HepG2 (cell line): ENCODE data around the gene ENC1. TPM values are rescaled to one million over a fixed set of nuclear protein-coding genes. Genes with fewer than 3 reads are reported as not detected.
A peak's percentile ranks its signal among the peaks of the same experiment; 100 is the strongest.

ENCODE experiments used
- ATAC-seq: fragments of 200-7000 bp; cut with Tn5 transposase; 3 replicates; pipeline ENCODE4 v1.9.1; 2020; ENCODE audit warnings: mild to moderate bottlenecking, moderate library complexity
- BruUV-seq: library from RNA; stranded (reverse); fragments of 400-500 nt; replicated peaks from 2 replicates; lab custom pipeline; 2021; lab: Mats Ljungman, UMichigan
- CTCF ChIA-PET: fragments of 300-600 bp; formaldehyde crosslinking; extraction: SDS; loops from one replicate; lab custom pipeline; 2021; ENCODE audit warnings: low total read pairs, inconsistent platforms, low intra/inter-chr PET ratio; lab: Yijun Ruan, JAX
- POLR2A ChIA-PET: fragments of 350-600 bp; sonication (Branson Sonifier 250); formaldehyde crosslinking; loops from one replicate; lab custom pipeline; 2020; ENCODE audit warnings: antibody characterized with exemption, inconsistent platforms; lab: Yijun Ruan, JAX
- DNase-seq: peaks from one replicate; pipeline ENCODE4 v3.0.0-alpha.2; 2015; ENCODE audit warnings: low spot score
- FAIRE-seq: peaks from 3 replicates; lab custom pipeline; 2011; peaks lifted over from hg19 to GRCh38; lab: Jason Lieb, UNC
- H2AFZ ChIP-seq: one replicate; pipeline ENCODE4 v1.6.1; 2011; ENCODE audit warnings: low read length, inconsistent platforms
- H3K27ac ChIP-seq: fragments of 300-600 bp; 3 replicates; pipeline ENCODE4 v1.8.0; 2011; ENCODE audit warnings: mixed run types, mild to moderate bottlenecking, mixed read lengths, low read length, inconsistent platforms; ENCODE audit not compliant: insufficient read depth; ENCODE audit errors: extremely low read length
- H3K27me3 ChIP-seq, 2 experiments: fragments of 200-600 bp in 1 of 2; 2 replicates in 1 of 2; 3 replicates in 1 of 2; pipeline versions ENCODE4 v1.6.0 to v1.8.0; 2011; ENCODE audit warnings: low read length in 2 of 2, mild to moderate bottlenecking in 2 of 2, moderate library complexity in 2 of 2, inconsistent platforms in 1 of 2; ENCODE audit not compliant: insufficient read depth in 2 of 2, control insufficient read depth in 1 of 2
- H3K36me3 ChIP-seq, 2 experiments: fragments of 200-600 bp in 1 of 2; replicated peaks in 1 of 2; 2 replicates in 1 of 2; 3 replicates in 1 of 2; pipeline versions ENCODE4 v1.5.1 to v1.8.0; 2011; ENCODE audit warnings: low read length in 2 of 2, inconsistent platforms in 1 of 2; ENCODE audit not compliant: insufficient read depth in 2 of 2, control insufficient read depth in 1 of 2
- H3K4me1 ChIP-seq: 2 replicates; pipeline ENCODE4 v1.5.1; 2012; ENCODE audit warnings: low read length, inconsistent platforms; ENCODE audit not compliant: insufficient read depth
- H3K4me2 ChIP-seq: 2 replicates; pipeline ENCODE4 v1.6.0; 2011; ENCODE audit warnings: low read depth, low read length, inconsistent platforms
- H3K4me3 ChIP-seq, 3 experiments: fragments of 200-600 bp in 1 of 3; sonication (generic), shearing (Covaris generic) in 1 of 3; replicated peaks in 1 of 3; 2 replicates each; pipeline ENCODE4 v1.5.1; 2011 to 2016; ENCODE audit warnings: low read length in 3 of 3, inconsistent platforms in 2 of 3, low read depth in 2 of 3, mild to moderate bottlenecking in 2 of 3, control low read depth in 1 of 3, mixed read lengths in 1 of 3; ENCODE audit not compliant: insufficient read depth in 1 of 3
- H3K79me2 ChIP-seq: one replicate; pipeline ENCODE4 v1.6.1; 2011; ENCODE audit warnings: low read length, inconsistent platforms; ENCODE audit not compliant: insufficient read depth
- H3K9ac ChIP-seq: 2 replicates; pipeline ENCODE4 v1.6.0; 2011; ENCODE audit warnings: mild to moderate bottlenecking, low read depth, low read length, inconsistent platforms; ENCODE audit not compliant: insufficient read depth
- H3K9me3 ChIP-seq: 2 replicates; pipeline ENCODE4 v1.5.1; 2012; ENCODE audit warnings: mild to moderate bottlenecking, low read length
- H4K20me1 ChIP-seq: 2 replicates; pipeline ENCODE4 v1.6.0; 2011; ENCODE audit warnings: inconsistent platforms, mild to moderate bottlenecking, low read length, moderate library complexity; ENCODE audit not compliant: insufficient read depth
- FOXC1 ChIP-seq: sonication (generic); formaldehyde crosslinking; IDR thresholded peaks from 2 replicates; pipeline ENCODE4 v1.8.0; 2022; ENCODE audit warnings: mild to moderate bottlenecking, missing genetic modification reagents, borderline replicate concordance
- IKZF4 ChIP-seq: sonication (generic); formaldehyde crosslinking; IDR thresholded peaks from 2 replicates; pipeline ENCODE4 v1.5.1; 2020; ENCODE audit warnings: borderline replicate concordance, mild to moderate bottlenecking, low read depth, missing genetic modification reagents; ENCODE audit errors: not compliant biosample characterization
- MEIS1 ChIP-seq: sonication (generic); formaldehyde crosslinking; IDR thresholded peaks from 2 replicates; pipeline ENCODE4 v1.9.0; 2021; ENCODE audit warnings: mild to moderate bottlenecking, missing genetic modification reagents, moderate library complexity, borderline replicate concordance
- NCOR1 ChIP-seq: fragments of 200-600 bp; sonication (generic); IDR thresholded peaks from 2 replicates; pipeline ENCODE4 v1.7.0; 2017; ENCODE audit warnings: antibody characterized with exemption, low read length, borderline replicate concordance
- RAD21 ChIP-seq: fragments of 450-650 bp; formaldehyde crosslinking; IDR thresholded peaks from 2 replicates; pipeline ENCODE4 v1.5.0; 2020; ENCODE audit warnings: mild to moderate bottlenecking
- SALL2 ChIP-seq: sonication (generic); formaldehyde crosslinking; IDR thresholded peaks from 2 replicates; pipeline ENCODE4 v1.8.1; 2023; ENCODE audit warnings: mild to moderate bottlenecking, missing genetic modification reagents, inconsistent platforms
- SETDB1 ChIP-seq: sonication (generic); formaldehyde crosslinking; IDR thresholded peaks from 2 replicates; pipeline ENCODE4 v1.5.1; 2020; ENCODE audit warnings: missing genetic modification reagents, mild to moderate bottlenecking, borderline replicate concordance
- YEATS2 ChIP-seq: sonication (generic); formaldehyde crosslinking; IDR thresholded peaks from 2 replicates; pipeline ENCODE4 v1.4.0; 2020; ENCODE audit warnings: missing genetic modification reagents, borderline replicate concordance
- ZBTB20 ChIP-seq: sonication (generic); formaldehyde crosslinking; IDR thresholded peaks from 2 replicates; pipeline ENCODE4 v1.8.1; 2023; ENCODE audit warnings: missing genetic modification reagents, low read depth, mild to moderate bottlenecking, borderline replicate concordance
- ZFP41 ChIP-seq: sonication (generic); formaldehyde crosslinking; IDR thresholded peaks from 2 replicates; pipeline ENCODE4 v1.4.0; 2020; ENCODE audit warnings: mild to moderate bottlenecking, missing genetic modification reagents, borderline replicate concordance
- ZMYM4 ChIP-seq: sonication (generic); formaldehyde crosslinking; IDR thresholded peaks from 2 replicates; pipeline ENCODE4 v1.8.1; 2023; ENCODE audit warnings: mild to moderate bottlenecking, missing genetic modification reagents
- ZNF121 ChIP-seq: sonication (generic); formaldehyde crosslinking; IDR thresholded peaks from 2 replicates; pipeline ENCODE4 v1.5.0; 2020; ENCODE audit warnings: mild to moderate bottlenecking, missing genetic modification reagents
- ZNF124 ChIP-seq: sonication (generic); formaldehyde crosslinking; IDR thresholded peaks from 2 replicates; pipeline ENCODE4 v1.4.0; 2020; ENCODE audit warnings: missing genetic modification reagents
- ZNF589 ChIP-seq: sonication (generic); formaldehyde crosslinking; conservative IDR thresholded peaks from 2 replicates; pipeline ENCODE4 v1.8.0; 2022; ENCODE audit warnings: mild to moderate bottlenecking, moderate library complexity, missing genetic modification reagents
- ZNF773 ChIP-seq: sonication (generic); formaldehyde crosslinking; IDR thresholded peaks from 2 replicates; pipeline ENCODE4 v1.4.0; 2020; ENCODE audit warnings: missing genetic modification reagents, borderline replicate concordance
- WGBS: methylation state at CpG from one replicate; pipeline ENCODE4 v1.1.6; 2017; ENCODE audit warnings: low lambda C conversion rate; 5-methylcytosine and 5-hydroxymethylcytosine counted together
- in situ Hi-C: cut with HindIII; loops from 2 replicates; pipeline ENCODE4 v1.10.0; 2017; ENCODE audit warnings: low pct_unique_long_range_greater_than_20kb; ENCODE audit not compliant: extremely low pct_ligation_motif_present
- intact Hi-C: fragments of 100-400 bp; cut with micrococcal nuclease; formaldehyde crosslinking; loops from one replicate; pipeline ENCODE4 v1.10.0; 2022; ENCODE audit not compliant: unreplicated experiment
- polyA plus RNA-seq, 8 experiments: library from polyadenylated mRNA; depleted of rRNA in 3 of 8; stranded (reverse) in 7 of 8; unstranded in 1 of 8; fragments of >200 nt; fragmentation: Illumina TruSeq in 4 of 8; extraction: Trizol in 4 of 8; gene quantifications; 2 replicates each; pipeline versions ENCODE4 v1.2.1 to v1.2.3, GENCODE V29; 2011 to 2016; ENCODE audit warnings: low read depth in 4 of 8, missing spikeins in 1 of 8, mixed read lengths in 1 of 8; ENCODE audit not compliant: insufficient read depth in 1 of 8
- total RNA-seq, 5 experiments: library from RNA; depleted of rRNA; stranded (reverse); fragments of >200 nt; fragmentation: Illumina TruSeq; extraction: Trizol; gene quantifications; 2 replicates each; pipeline ENCODE4 v1.2.3, GENCODE V29; 2016; ENCODE audit warnings: low read depth in 1 of 5
- TF ChIP-seq, protein P1 (sequence below): sonication (generic); formaldehyde crosslinking; IDR thresholded peaks from 2 replicates; pipeline ENCODE4 v1.8.1; 2023; ENCODE audit warnings: missing genetic modification reagents, mild to moderate bottlenecking, borderline replicate concordance
- TF ChIP-seq, protein P2 (sequence below): sonication (generic); formaldehyde crosslinking; conservative IDR thresholded peaks from 2 replicates; pipeline ENCODE4 v1.4.0; 2020; ENCODE audit warnings: mild to moderate bottlenecking, missing genetic modification reagents, moderate library complexity
- TF ChIP-seq, protein P3 (sequence below): IDR thresholded peaks from 2 replicates; pipeline ENCODE4 v1.6.1; 2018; ENCODE audit warnings: missing genetic modification reagents, mild to moderate bottlenecking, missing compliant biosample characterization

Gene ENC1
- total and polyA plus RNA-seq, 2 of the 13 experiments (the other 11 are each of a cell fraction or from before 2014, with no cell fraction given) = 63.8 to 64.4 TPM

- DNase-seq (peak; percentile 62), FAIRE-seq (peak; percentile 23), ATAC-seq (peak; percentile 14)
- Histone ChIP-seq H3K27me3 (no peaks in the 10 kb centered on the region; a peak in 2 of 5 replicates), H3K4me3 (peak overlapping the region; percentile 92 to 100 (median 99)), H3K4me2 (peak overlapping the region; percentile 97), H2AFZ (peak overlapping the region; percentile 37), H3K36me3 (peaks cover 0 to 7% of the 10 kb centered on the region in 2 experiments; a peak in 2 of 5 replicates), H3K9ac (peak overlapping the region; percentile 94), H4K20me1 (peaks cover 30% of the 10 kb centered on the region), H3K79me2 (peaks cover 36% of the 10 kb centered on the region), H3K27ac (peak overlapping the region; percentile 83), H3K9me3 (no peaks in the 10 kb centered on the region), H3K4me1 (peaks cover 38% of the 10 kb centered on the region)
- in situ Hi-C loops = loop anchor here (5.0 to 10.0 kb wide), 2 partner anchors 245 to 597 kb away; no protein-coding TSS in a partner anchor
- intact Hi-C loops = loop anchor here (2.0 to 5.0 kb wide), 3 partner anchors 60 to 351 kb away; no protein-coding TSS in a partner anchor
- 2% methylated on average over 18 of the region's 28 CpGs for WGBS
- ChIA-PET CTCF (no interaction called here), POLR2A (interaction anchor here (2.0 to 4.0 kb wide), 4 partner anchors 142 to 247 kb away, joined by 12 to 62 read pairs (median 32); no protein-coding TSS in a partner anchor)
- no TSS peak for BruUV-seq
- TF ChIP-seq SETDB1 (CRISPR knock-in tag) (no peak), SALL2 (CRISPR knock-in tag) (no peak), ZNF121 (0 out of 2 replicates have a peak, but pooled peaks have one; percentile 3), ZNF589 (CRISPR knock-in tag) (no peak), IKZF4 (CRISPR knock-in tag) (no peak), ZMYM4 (no peak), ZFP41 (CRISPR knock-in tag) (no peak), MEIS1 (no peak; the same call in 1 of the 2 replicates), FOXC1 (CRISPR knock-in tag) (no peak), NCOR1 (no peak), YEATS2 (CRISPR knock-in tag) (no peak), ZBTB20 (CRISPR knock-in tag) (no peak), ZNF773 (CRISPR knock-in tag) (no peak), RAD21 (0 out of 2 replicates have a peak, but pooled peaks have one; percentile 55), ZNF124 (no peak)
- TF ChIP-seq, protein P1, sequence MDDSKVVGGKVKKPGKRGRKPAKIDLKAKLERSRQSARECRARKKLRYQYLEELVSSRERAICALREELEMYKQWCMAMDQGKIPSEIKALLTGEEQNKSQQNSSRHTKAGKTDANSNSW (CRISPR knock-in tag) = no peak; the same call in 1 of the 2 replicates
- TF ChIP-seq, protein P2, sequence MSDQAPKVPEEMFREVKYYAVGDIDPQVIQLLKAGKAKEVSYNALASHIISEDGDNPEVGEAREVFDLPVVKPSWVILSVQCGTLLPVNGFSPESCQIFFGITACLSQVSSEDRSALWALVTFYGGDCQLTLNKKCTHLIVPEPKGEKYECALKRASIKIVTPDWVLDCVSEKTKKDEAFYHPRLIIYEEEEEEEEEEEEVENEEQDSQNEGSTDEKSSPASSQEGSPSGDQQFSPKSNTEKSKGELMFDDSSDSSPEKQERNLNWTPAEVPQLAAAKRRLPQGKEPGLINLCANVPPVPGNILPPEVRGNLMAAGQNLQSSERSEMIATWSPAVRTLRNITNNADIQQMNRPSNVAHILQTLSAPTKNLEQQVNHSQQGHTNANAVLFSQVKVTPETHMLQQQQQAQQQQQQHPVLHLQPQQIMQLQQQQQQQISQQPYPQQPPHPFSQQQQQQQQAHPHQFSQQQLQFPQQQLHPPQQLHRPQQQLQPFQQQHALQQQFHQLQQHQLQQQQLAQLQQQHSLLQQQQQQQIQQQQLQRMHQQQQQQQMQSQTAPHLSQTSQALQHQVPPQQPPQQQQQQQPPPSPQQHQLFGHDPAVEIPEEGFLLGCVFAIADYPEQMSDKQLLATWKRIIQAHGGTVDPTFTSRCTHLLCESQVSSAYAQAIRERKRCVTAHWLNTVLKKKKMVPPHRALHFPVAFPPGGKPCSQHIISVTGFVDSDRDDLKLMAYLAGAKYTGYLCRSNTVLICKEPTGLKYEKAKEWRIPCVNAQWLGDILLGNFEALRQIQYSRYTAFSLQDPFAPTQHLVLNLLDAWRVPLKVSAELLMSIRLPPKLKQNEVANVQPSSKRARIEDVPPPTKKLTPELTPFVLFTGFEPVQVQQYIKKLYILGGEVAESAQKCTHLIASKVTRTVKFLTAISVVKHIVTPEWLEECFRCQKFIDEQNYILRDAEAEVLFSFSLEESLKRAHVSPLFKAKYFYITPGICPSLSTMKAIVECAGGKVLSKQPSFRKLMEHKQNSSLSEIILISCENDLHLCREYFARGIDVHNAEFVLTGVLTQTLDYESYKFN (CRISPR knock-in tag) = no peak
- TF ChIP-seq, protein P3, sequence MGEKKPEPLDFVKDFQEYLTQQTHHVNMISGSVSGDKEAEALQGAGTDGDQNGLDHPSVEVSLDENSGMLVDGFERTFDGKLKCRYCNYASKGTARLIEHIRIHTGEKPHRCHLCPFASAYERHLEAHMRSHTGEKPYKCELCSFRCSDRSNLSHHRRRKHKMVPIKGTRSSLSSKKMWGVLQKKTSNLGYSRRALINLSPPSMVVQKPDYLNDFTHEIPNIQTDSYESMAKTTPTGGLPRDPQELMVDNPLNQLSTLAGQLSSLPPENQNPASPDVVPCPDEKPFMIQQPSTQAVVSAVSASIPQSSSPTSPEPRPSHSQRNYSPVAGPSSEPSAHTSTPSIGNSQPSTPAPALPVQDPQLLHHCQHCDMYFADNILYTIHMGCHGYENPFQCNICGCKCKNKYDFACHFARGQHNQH (CRISPR knock-in tag) = 0 out of 2 replicates have a peak, but pooled peaks have one; percentile 15
These were observed 1.4 kb upstream of the ENC1 start for GRCh38 chr5:74641735-74642542.
